ENCODE measurements around the gene KRT9.
"Not testable (repeated sequence)": the region's sequence is repeated elsewhere in the genome, so short reads cannot be mapped to it uniquely, and the experiment has no call there.

Gene KRT9

GRCh38 chr17:41547921-41548843 lies 23.7 kb downstream of the KRT9 start:
- peak; percentile 17 for DNase-seq (ENCODE audit: low spot score)

- DNase-seq (ENCODE audit: low spot score), result peak; percentile 42
Observed at GRCh38 chr17:41547378-41547841, 24.4 kb downstream of the KRT9 start.

DNA sequence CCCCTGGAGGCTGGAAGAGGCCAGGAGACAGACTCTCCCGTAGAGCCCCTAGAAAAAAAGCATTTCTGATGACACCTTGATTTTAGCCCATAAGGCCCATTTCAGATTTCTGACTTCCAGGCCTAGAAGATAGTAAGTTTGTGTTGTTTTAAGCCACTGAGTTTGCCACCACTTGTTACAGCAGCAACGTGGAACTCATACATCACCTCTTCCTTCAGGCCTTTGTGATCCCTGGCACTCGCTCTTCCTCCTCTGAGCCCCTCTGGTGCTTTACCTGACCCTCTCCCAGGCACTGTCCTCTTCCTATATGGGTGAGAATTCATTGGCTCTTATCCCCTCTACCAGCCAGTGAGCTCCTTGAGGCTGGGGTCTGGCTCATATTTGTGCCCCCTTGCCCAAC lies 25.0 kb downstream of the KRT9 start:
- DNase-seq (ENCODE audit: low spot score), result no peak

GRCh38 chr17:41545829-41546410 lies 25.9 kb downstream of the KRT9 start:
- DNase-seq (ENCODE audit: low spot score), result no peak

- no peak for DNase-seq (ENCODE audit: low spot score)
Observed at GRCh38 chr17:41544935-41545334, 26.9 kb downstream of the KRT9 start.

GRCh38 chr17:41544491-41544892 lies 27.4 kb downstream of the KRT9 start:
- peak; percentile 28 for DNase-seq (ENCODE audit: low spot score)

GRCh38 chr17:41542786-41543185 lies 29.1 kb downstream of the KRT9 start:
- DNase-seq (ENCODE audit: low spot score), result not testable (repeated sequence)

DNA sequence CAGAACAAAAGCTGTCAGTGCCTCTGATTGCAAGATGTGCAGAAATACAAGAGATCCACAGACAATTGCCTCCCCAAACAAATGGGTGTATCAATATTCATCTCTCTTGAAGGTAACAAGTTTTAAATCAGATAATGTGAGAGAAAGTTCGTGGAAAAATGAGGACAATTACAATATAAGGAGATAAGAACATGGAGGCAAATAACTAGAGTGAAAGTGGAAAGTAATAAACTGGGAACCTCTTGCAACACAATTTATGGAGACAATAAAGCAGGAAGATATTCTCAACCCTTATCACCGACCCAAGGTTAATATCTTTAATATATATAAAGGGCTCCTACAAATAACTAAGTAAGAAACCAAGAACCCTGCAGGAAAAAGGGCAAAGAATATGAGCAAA lies 29.5 kb downstream of the KRT9 start:
- no peak for DNase-seq (ENCODE audit: low spot score)

- no peak for DNase-seq (ENCODE audit: low spot score)
Observed at GRCh38 chr17:41540921-41541625, 30.8 kb downstream of the KRT9 start.

- peak; percentile 54 for DNase-seq (ENCODE audit: low spot score)
Observed at GRCh38 chr17:41539979-41540701, 31.7 kb downstream of the KRT9 start.

DNA sequence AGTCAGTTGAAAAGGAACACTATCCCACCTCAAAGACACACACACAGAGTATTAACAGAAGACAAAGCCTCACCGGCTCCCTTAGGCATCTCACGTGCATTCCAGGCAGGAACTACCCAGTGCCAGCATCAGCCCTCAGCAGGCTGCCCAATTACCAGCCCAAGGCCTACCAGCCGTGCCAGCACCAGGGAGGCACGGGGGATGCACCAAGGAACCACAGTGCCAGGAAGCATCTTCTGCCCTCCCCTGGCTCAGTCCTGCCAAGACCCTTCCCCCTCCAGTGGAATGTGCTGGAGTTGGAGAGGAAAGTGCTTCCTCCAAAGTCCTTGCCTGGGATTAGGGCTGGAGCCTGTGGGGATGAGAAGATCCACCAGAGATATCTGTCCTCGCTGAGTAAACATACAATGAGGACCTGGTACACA lies 32.8 kb downstream of the KRT9 start:
- DNase-seq (ENCODE audit: low spot score), result no peak

GRCh38 chr17:41538565-41538991 lies 33.3 kb downstream of the KRT9 start:
- DNase-seq (ENCODE audit: low spot score), result no peak

DNA sequence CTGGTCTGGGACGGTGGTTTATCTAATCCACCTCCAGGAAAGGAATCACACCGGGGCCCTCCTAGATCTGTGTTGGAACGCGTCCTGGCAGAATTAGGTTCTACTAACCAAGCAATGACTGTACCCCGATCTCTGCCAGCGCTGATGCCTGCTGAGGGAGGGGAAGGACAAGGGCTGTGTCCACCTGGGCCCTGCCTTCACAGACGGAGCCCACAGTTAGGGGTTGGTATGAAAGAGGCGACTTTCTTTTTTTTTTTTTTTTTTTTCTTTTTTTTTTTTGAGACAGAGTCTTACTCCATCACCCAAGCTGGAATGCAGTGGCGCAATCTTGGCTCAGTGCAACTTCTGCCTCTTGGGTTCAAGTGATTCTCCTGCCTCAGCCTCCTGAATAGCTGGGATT lies 33.9 kb downstream of the KRT9 start:
- DNase-seq (ENCODE audit: low spot score), result no peak

GRCh38 chr17:41537614-41537954 lies 34.3 kb downstream of the KRT9 start:
- peak; percentile 59 for DNase-seq (ENCODE audit: low spot score)

GRCh38 chr17:41536741-41537613 lies 34.9 kb downstream of the KRT9 start:
- no peak for DNase-seq (ENCODE audit: low spot score)

DNA sequence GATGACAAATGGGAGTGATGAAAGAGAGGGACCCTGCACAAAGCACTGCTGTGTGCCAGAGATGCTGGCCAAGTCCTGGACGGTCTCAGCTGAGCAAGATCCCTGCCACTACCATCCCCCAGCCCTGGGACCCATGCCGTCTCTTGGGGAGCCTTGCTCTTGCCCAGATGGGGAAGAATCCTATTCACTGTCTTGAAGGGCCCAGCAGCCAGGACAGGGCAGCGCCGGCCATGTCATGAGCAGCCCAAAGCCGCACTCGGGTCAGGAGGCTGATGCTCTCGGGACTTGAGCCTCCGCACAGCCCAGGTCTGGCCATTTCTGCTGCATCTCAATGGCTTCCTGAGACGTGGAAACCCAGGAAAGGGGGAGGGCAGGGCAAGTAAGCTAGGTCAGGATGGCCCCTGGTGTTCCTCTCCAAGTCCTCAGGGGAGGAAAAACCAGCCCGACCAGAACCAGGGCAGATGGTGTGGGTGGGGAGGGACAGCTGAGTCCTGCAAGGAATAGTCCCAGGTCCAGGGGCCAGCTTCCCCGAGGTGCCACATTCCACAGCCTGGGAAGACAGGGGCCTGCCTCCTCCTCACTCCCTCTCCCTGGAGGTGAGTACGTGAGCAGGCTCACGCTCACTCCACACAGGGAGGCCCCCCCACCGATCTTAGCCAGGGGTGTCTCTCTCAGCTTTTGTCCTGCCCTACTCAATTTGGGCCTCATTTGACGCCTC lies 35.9 kb downstream of the KRT9 start:
- no peak for DNase-seq (ENCODE audit: low spot score)

DNA sequence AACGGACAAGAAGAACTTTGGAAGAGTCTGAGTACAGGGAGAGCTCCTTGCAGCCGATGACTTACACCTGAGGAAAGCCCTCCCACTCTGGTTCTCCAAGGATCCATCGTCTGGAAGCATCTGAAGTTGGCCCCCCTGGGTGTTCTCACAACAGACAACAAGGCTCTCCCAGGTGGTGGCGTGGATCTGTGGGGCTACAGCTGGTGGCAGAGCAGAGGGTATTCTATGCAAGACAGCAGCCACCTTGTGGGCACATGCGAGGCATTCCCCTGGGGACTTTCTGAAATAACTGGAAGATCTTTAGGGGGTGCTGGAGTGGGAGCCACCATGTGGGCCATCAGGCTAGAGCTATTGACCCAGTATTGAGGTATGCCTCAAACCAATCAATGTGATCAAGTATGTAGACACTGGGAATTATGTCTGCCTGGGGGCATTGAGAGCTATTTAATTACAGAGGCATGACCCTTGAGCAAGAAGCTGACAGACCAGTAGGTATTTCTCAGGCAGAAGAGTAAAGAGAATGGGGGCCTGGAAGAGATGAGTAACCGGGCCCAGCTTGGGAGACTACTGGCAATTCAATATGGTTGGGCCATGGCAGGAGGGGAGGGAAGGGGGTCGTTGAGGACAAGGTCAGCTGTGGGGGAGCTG lies 36.8 kb downstream of the KRT9 start:
- no peak for DNase-seq (ENCODE audit: low spot score)

DNA sequence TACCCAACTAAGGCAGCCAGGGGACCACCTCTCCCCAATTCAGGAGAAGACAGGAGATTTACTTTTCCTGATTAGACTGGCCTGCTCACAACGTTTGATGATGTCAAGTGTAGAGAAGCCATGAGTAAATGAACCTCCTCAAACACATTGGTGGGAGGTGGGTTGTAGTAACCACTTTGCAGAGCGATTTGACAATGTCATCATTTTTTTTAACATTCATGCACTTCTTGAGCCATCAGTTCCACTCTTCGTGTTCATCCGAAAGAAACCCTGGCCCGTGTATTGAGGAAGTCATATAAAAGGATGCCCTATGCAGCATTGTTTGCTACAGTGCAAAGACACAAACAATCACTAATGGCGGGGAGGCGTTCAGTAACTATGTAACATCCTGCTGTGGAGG lies 38.2 kb downstream of the KRT9 start:
- DNase-seq (ENCODE audit: low spot score), result no peak

DNA sequence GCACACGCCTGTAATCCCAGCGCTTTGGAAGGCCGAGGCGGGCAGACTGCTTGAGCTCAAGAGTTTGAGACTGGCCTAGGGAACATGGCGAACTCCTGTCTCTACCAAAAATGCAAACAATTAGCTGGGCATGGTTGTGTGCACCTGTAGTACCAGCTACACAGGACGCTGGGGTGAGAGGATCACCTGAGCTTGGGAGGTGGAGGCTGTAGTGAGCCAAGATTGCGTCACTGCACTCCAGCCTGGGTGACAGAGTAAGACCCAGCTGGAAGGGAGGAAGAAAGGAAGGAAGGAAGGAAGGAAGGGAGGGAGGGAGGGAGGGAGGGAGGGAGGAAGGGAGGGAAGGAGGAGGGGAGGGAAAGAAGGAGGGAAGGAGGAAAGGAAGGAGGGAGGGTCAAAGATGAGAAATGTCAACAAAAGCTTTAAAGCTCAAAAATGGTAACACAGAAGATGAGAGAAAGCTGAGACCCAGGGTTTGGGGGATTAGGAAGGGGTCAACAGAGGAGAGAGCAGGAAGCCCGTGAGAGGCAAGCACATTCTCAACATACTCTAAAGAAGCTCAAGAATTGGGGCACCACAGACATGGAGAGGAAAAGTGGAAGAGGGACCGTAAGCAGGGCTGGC lies 38.8 kb downstream of the KRT9 start:
- no peak for DNase-seq (ENCODE audit: low spot score)

Data from SK-N-DZ (cell line).